H1 (cell line): ENCODE data around the gene RGMB. TPM values are rescaled to one million over a fixed set of nuclear protein-coding genes. Genes with fewer than 3 reads are reported as not detected.

Experiments used
- HDAC6 ChIP-seq: IDR thresholded peaks from one replicate; pipeline ENCODE4 v1.7.1; 2012; ENCODE audit warnings: low read depth, mild to moderate bottlenecking, inconsistent platforms, low read length, moderate library complexity
- KDM5A ChIP-seq: fragments of 200-600 bp; IDR thresholded peaks from 2 replicates; pipeline ENCODE4 v1.7.1; 2012; ENCODE audit warnings: mild to moderate bottlenecking, low read length, inconsistent platforms, mixed read lengths
- RNF2 ChIP-seq: fragments of 200-900, 300-1000 bp; sonication (generic); IDR thresholded peaks from 2 replicates; pipeline ENCODE4 v1.7.1; 2016; ENCODE audit warnings: borderline replicate concordance, low read depth, mild to moderate bottlenecking, antibody characterized with exemption, low read length; ENCODE audit not compliant: poor library complexity, severe bottlenecking; ENCODE audit errors: missing control alignments
- SAP30 ChIP-seq: fragments of 300-600 bp; sonication (generic); IDR thresholded peaks from 2 replicates; pipeline ENCODE4 v1.7.1; 2012; ENCODE audit warnings: low read length, moderate library complexity, mild to moderate bottlenecking, inconsistent platforms; ENCODE audit not compliant: insufficient read depth, insufficient replicate concordance
- polyA plus RNA-seq, 7 experiments: library from polyadenylated mRNA; depleted of rRNA in 3 of 7; stranded (reverse) in 5 of 7; unstranded in 2 of 7; fragments of >200 nt in 5 of 7; fragments of 200-250 nt in 2 of 7; gene quantifications; 1 replicate in 5 of 7; 2 replicates in 1 of 7; 4 replicates in 1 of 7; pipeline versions ENCODE4 v1.2.1 to v1.2.3, GENCODE V29; 2011 to 2013; ENCODE audit warnings: missing spikeins in 2 of 7, mixed read lengths in 2 of 7
- total RNA-seq: library from RNA; stranded (reverse); fragmentation: NEBNext Ultra II Directional; extraction: Animal tissue kit (Norgen Biotek cat#: 25700); gene quantifications from 2 replicates; pipeline ENCODE4 v1.2.1, GENCODE V29; 2021

RGMB gene
- total and polyA plus RNA-seq, 2 of the 8 experiments (the other 6 are each of a cell fraction or from before 2014, with no cell fraction given) = 11.7 to 27.0 TPM

- no peak for TF ChIP-seq RNF2
- TF ChIP-seq SAP30 = no peak
- no peak for TF ChIP-seq KDM5A
- no peak for TF ChIP-seq HDAC6
- TF ChIP-seq, all 59 proteins: peak for 0
These were observed 31.5 kb upstream of the RGMB start (continued) for GRCh38 chr5:98741926-98742325.
